H1 (cell line): ENCODE results near the gene ZNF586. TPM values are rescaled to one million over a fixed set of nuclear protein-coding genes. Genes with fewer than 3 reads are reported as not detected.

Experiments used
- CTCF ChIA-PET: fragments of 300-600 bp; sonication (Branson Sonifier 250); formaldehyde crosslinking; loops from one replicate; lab custom pipeline; 2021; ENCODE audit not compliant: partially characterized antibody; lab: Charles Lee
- POLR2A ChIA-PET: fragments of 300-600 bp; sonication (Branson Sonifier 250); formaldehyde crosslinking; loops from one replicate; lab custom pipeline; 2021; ENCODE audit warnings: inconsistent platforms; ENCODE audit not compliant: partially characterized antibody; lab: Charles Lee
- DNase-seq, 2 experiments: peaks; one replicate each; pipeline versions ENCODE4 v3.0.0 to v3.0.0-alpha.2; 2010 to 2022; ENCODE audit warnings: low spot score in 2 of 2, low read depth in 1 of 2, mixed read lengths in 1 of 2
- FAIRE-seq: peaks from 2 replicates; lab custom pipeline; 2011; peaks lifted over from hg19 to GRCh38; lab: Jason Lieb, UNC
- H2AFZ ChIP-seq: 2 replicates; pipeline ENCODE4 v1.8.1; 2012; ENCODE audit warnings: low read length, inconsistent platforms
- H2AK5ac ChIP-seq: 2 replicates; pipeline ENCODE4 v1.6.1; 2013; ENCODE audit warnings: low read depth, low read length
- H2BK120ac ChIP-seq: replicated peaks from 2 replicates; pipeline ENCODE3; 2013; ENCODE audit warnings: low read depth, low read length, inconsistent platforms
- H2BK12ac ChIP-seq: 2 replicates; pipeline ENCODE4 v1.6.1; 2013; ENCODE audit warnings: low read depth, low read length
- H2BK15ac ChIP-seq: 2 replicates; pipeline ENCODE4 v1.6.1; 2013; ENCODE audit warnings: low read length
- H2BK20ac ChIP-seq: 2 replicates; pipeline ENCODE4 v1.6.1; 2013; ENCODE audit warnings: low read length
- H2BK5ac ChIP-seq: 2 replicates; pipeline ENCODE4 v1.6.1; 2013; ENCODE audit warnings: low read depth, low read length
- H3K14ac ChIP-seq: 2 replicates; pipeline ENCODE4 v1.6.1; 2013; ENCODE audit warnings: inconsistent platforms; ENCODE audit not compliant: insufficient read length
- H3K18ac ChIP-seq: 2 replicates; pipeline ENCODE4 v1.6.1; 2013; ENCODE audit warnings: low read length; ENCODE audit errors: extremely low read depth
- H3K23ac ChIP-seq: 2 replicates; pipeline ENCODE4 v1.6.1; 2013; ENCODE audit warnings: inconsistent platforms; ENCODE audit not compliant: insufficient read length
- H3K23me2 ChIP-seq: 2 replicates; pipeline ENCODE4 v1.6.1; 2013; ENCODE audit warnings: low read depth, low read length
- H3K27ac ChIP-seq: 2 replicates; pipeline ENCODE4 v1.6.1; 2011; ENCODE audit warnings: low read depth, low read length, inconsistent platforms
- H3K27me3 ChIP-seq, 4 experiments: replicated peaks in 1 of 4; 1 replicate in 1 of 4; 2 replicates in 3 of 4; pipeline versions ENCODE4 v1.6.1 to v1.8.1; 2011 to 2013; ENCODE audit warnings: low read length in 3 of 4, mild to moderate bottlenecking in 3 of 4, inconsistent platforms in 2 of 4, mixed read lengths in 2 of 4, moderate library complexity in 1 of 4; ENCODE audit not compliant: control insufficient read depth in 3 of 4, insufficient read depth in 3 of 4; ENCODE audit errors: extremely low read depth in 1 of 4
- H3K36me3 ChIP-seq, 4 experiments: 2 replicates each; pipeline versions ENCODE4 v1.6.1 to v1.8.1; 2011 to 2013; ENCODE audit warnings: mild to moderate bottlenecking in 4 of 4, low read length in 3 of 4, moderate library complexity in 2 of 4, control low read depth in 1 of 4, inconsistent platforms in 1 of 4; ENCODE audit not compliant: insufficient read depth in 4 of 4, control insufficient read depth in 2 of 4
- H3K4ac ChIP-seq: replicated peaks from 2 replicates; pipeline ENCODE3; 2013; ENCODE audit warnings: low read length, low read depth, mixed read lengths, inconsistent platforms; ENCODE audit not compliant: insufficient read length
- H3K4me1 ChIP-seq, 4 experiments: replicated peaks in 1 of 4; 1 replicate in 1 of 4; 2 replicates in 3 of 4; pipeline versions ENCODE4 v1.6.1 to v1.8.1; 2011 to 2013; ENCODE audit warnings: low read length in 3 of 4, inconsistent platforms in 2 of 4, mixed read lengths in 1 of 4; ENCODE audit not compliant: insufficient read depth in 4 of 4, control insufficient read depth in 3 of 4
- H3K4me2 ChIP-seq, 2 experiments: 2 replicates each; pipeline versions ENCODE4 v1.6.1 to v1.8.1; 2011 to 2013; ENCODE audit warnings: low read depth in 2 of 2, low read length in 2 of 2, control low read depth in 1 of 2, inconsistent platforms in 1 of 2, mild to moderate bottlenecking in 1 of 2; ENCODE audit not compliant: insufficient read depth in 1 of 2
- H3K4me3 ChIP-seq, 4 experiments: fragments of 200-600, 300-600 bp in 1 of 4; sonication (generic), shearing (Covaris generic), sonication (Bioruptor Twin) in 1 of 4; 2 replicates each; pipeline versions ENCODE4 v1.5.1 to v1.8.1; 2011 to 2016; ENCODE audit warnings: low read length in 4 of 4, low read depth in 3 of 4, control low read depth in 2 of 4, inconsistent platforms in 2 of 4, mild to moderate bottlenecking in 2 of 4, mixed read lengths in 1 of 4, moderate library complexity in 1 of 4; ENCODE audit not compliant: insufficient read depth in 2 of 4; ENCODE audit errors: extremely low read depth in 1 of 4
- H3K56ac ChIP-seq: replicated peaks from 2 replicates; pipeline ENCODE3; 2013; ENCODE audit warnings: low read depth, mild to moderate bottlenecking, mixed read lengths, low read length, inconsistent platforms; ENCODE audit not compliant: insufficient read length
- H3K79me1 ChIP-seq: 2 replicates; pipeline ENCODE4 v1.6.1; 2013; ENCODE audit warnings: low read depth, low read length, control low read depth
- H3K79me2 ChIP-seq, 2 experiments: 2 replicates each; pipeline versions ENCODE4 v1.6.1 to v1.8.1; 2012 to 2013; ENCODE audit warnings: low read length in 2 of 2, mild to moderate bottlenecking in 2 of 2, inconsistent platforms in 1 of 2; ENCODE audit not compliant: insufficient read depth in 2 of 2, control insufficient read depth in 1 of 2
- H3K9ac ChIP-seq, 4 experiments: replicated peaks in 1 of 4; 1 replicate in 1 of 4; 2 replicates in 3 of 4; pipeline versions ENCODE4 v1.6.1 to v1.8.1; 2011 to 2013; ENCODE audit warnings: low read depth in 3 of 4, low read length in 3 of 4, control low read depth in 2 of 4, mild to moderate bottlenecking in 2 of 4, moderate library complexity in 2 of 4, inconsistent platforms in 1 of 4; ENCODE audit errors: extremely low read depth in 1 of 4
- H3K9me3 ChIP-seq, 2 experiments: 2 replicates each; pipeline versions ENCODE4 v1.6.1 to v1.8.1; 2012 to 2013; ENCODE audit warnings: mild to moderate bottlenecking in 2 of 2, moderate library complexity in 2 of 2, control low read depth in 1 of 2, inconsistent platforms in 1 of 2, low read depth in 1 of 2, low read length in 1 of 2, mixed read lengths in 1 of 2; ENCODE audit not compliant: insufficient read depth in 2 of 2
- H4K20me1 ChIP-seq, 2 experiments: replicated peaks in 1 of 2; 2 replicates each; pipeline versions ENCODE3 to v1.8.1; 2011 to 2013; ENCODE audit warnings: inconsistent platforms in 2 of 2, low read length in 2 of 2, mild to moderate bottlenecking in 1 of 2; ENCODE audit not compliant: insufficient read depth in 2 of 2, control insufficient read depth in 1 of 2
- H4K5ac ChIP-seq: 2 replicates; pipeline ENCODE4 v1.6.1; 2013; ENCODE audit warnings: low read length, low read depth, mixed read lengths, inconsistent platforms; ENCODE audit not compliant: insufficient read length
- H4K8ac ChIP-seq: 2 replicates; pipeline ENCODE4 v1.8.0; 2013; ENCODE audit warnings: mild to moderate bottlenecking, moderate library complexity, low read length, inconsistent platforms; ENCODE audit not compliant: insufficient read depth; ENCODE audit errors: extremely low read depth
- H4K91ac ChIP-seq: replicated peaks from 2 replicates; pipeline ENCODE3; 2013; ENCODE audit warnings: low read length, mixed read lengths, inconsistent platforms; ENCODE audit not compliant: insufficient read length
- ATF3 ChIP-seq: IDR thresholded peaks from 2 replicates; pipeline ENCODE4 v1.6.1; 2011; ENCODE audit warnings: low read depth, mild to moderate bottlenecking, low read length; ENCODE audit not compliant: insufficient read depth
- CBX5 ChIP-seq: fragments of 300-800, 300-1000 bp; sonication (generic); IDR thresholded peaks from 2 replicates; pipeline ENCODE4 v1.7.1; 2016; ENCODE audit warnings: antibody characterized with exemption, low read length, low read depth
- CBX8 ChIP-seq: fragments of 300-800, 300-1000 bp; sonication (generic); IDR thresholded peaks from 2 replicates; pipeline ENCODE4 v1.7.1; 2016; ENCODE audit warnings: low read depth, low read length, borderline replicate concordance
- CTCF ChIP-seq, 3 experiments: IDR thresholded peaks; 1 replicate in 2 of 3; 2 replicates in 1 of 3; pipeline versions ENCODE4 v1.5.1 to v1.6.1; 2011; ENCODE audit warnings: low read length in 3 of 3, mild to moderate bottlenecking in 3 of 3, inconsistent platforms in 2 of 3, low read depth in 1 of 3, moderate library complexity in 1 of 3; ENCODE audit not compliant: insufficient read depth in 1 of 3; ENCODE audit errors: control extremely low read depth in 1 of 3
- EGR1 ChIP-seq: IDR thresholded peaks from 2 replicates; pipeline ENCODE4 v1.6.1; 2011; ENCODE audit warnings: low read depth, low read length, borderline replicate concordance
- FOSL1 ChIP-seq: IDR thresholded peaks from 2 replicates; pipeline ENCODE4 v1.6.1; 2011; ENCODE audit warnings: mild to moderate bottlenecking, low read depth, low read length, moderate library complexity; ENCODE audit not compliant: insufficient read depth
- MAFK ChIP-seq: IDR thresholded peaks from 2 replicates; pipeline ENCODE4 v1.6.1; 2012; ENCODE audit warnings: low read depth, mild to moderate bottlenecking, improper control_type of control experiment, low read length
- PHF8 ChIP-seq: fragments of 200-600 bp; sonication (generic); conservative IDR thresholded peaks from 2 replicates; pipeline ENCODE4 v1.7.1; 2012; ENCODE audit warnings: low read depth, mild to moderate bottlenecking, inconsistent platforms, low read length, moderate library complexity
- SAP30 ChIP-seq: fragments of 300-600 bp; sonication (generic); IDR thresholded peaks from 2 replicates; pipeline ENCODE4 v1.7.1; 2012; ENCODE audit warnings: low read length, moderate library complexity, mild to moderate bottlenecking, inconsistent platforms; ENCODE audit not compliant: insufficient read depth, insufficient replicate concordance
- SP1 ChIP-seq: IDR thresholded peaks from 2 replicates; pipeline ENCODE4 v1.6.1; 2011; ENCODE audit warnings: low read depth, low read length
- WGBS, 2 experiments: shearing (Covaris generic) in 1 of 2; methylation state at CpG; one replicate each; pipeline versions ENCODE4 v1.1.6 to v1.1.7; 2013 to 2015; ENCODE audit warnings: low lambda C conversion rate in 2 of 2, mixed read lengths in 2 of 2, inconsistent platforms in 1 of 2, low coverage in 1 of 2, missing lambda C conversion rate in 1 of 2; ENCODE audit not compliant: insufficient replicate concordance in 2 of 2, insufficient coverage in 1 of 2, insufficient read length in 1 of 2; ENCODE audit errors: extremely low coverage in 1 of 2, missing lambda C conversion rate in 1 of 2; 5-methylcytosine and 5-hydroxymethylcytosine counted together
- polyA plus RNA-seq, 7 experiments: library from polyadenylated mRNA; depleted of rRNA in 3 of 7; stranded (reverse) in 5 of 7; unstranded in 2 of 7; fragments of >200 nt in 5 of 7; fragments of 200-250 nt in 2 of 7; gene quantifications; 1 replicate in 5 of 7; 2 replicates in 1 of 7; 4 replicates in 1 of 7; pipeline versions ENCODE4 v1.2.1 to v1.2.3, GENCODE V29; 2011 to 2013; ENCODE audit warnings: missing spikeins in 2 of 7, mixed read lengths in 2 of 7
- total RNA-seq: library from RNA; stranded (reverse); fragmentation: NEBNext Ultra II Directional; extraction: Animal tissue kit (Norgen Biotek cat#: 25700); gene quantifications from 2 replicates; pipeline ENCODE4 v1.2.1, GENCODE V29; 2021

Gene ZNF586
- total and polyA plus RNA-seq, 2 of the 8 experiments (the other 6 are each of a cell fraction or from before 2014, with no cell fraction given) = 8.1 to 15.5 TPM

- no peak overlapping the region for H2BK20ac ChIP-seq
- FAIRE-seq (no peak), DNase-seq (no peak)
- H2BK15ac ChIP-seq = no peak overlapping the region
- H3K4me2 ChIP-seq = no peak overlapping the region
- H2AFZ ChIP-seq = no peak overlapping the region
- H4K8ac ChIP-seq = no peak overlapping the region
- CTCF ChIA-PET = interaction anchor here (2.1 kb wide), 1 partner anchor 14 kb away, joined by 4 read pairs; no protein-coding TSS in a partner anchor
- H4K91ac ChIP-seq = no peak overlapping the region
- H3K14ac ChIP-seq = no peak overlapping the region
- H3K79me2 ChIP-seq = peaks cover 3 to 4% of the 10 kb centered on the region in 2 experiments; a peak in 2 of 4 replicates
- H2BK5ac ChIP-seq = no peak overlapping the region
- H3K36me3 ChIP-seq = peaks cover 0 to 5% (median 2%) of the 10 kb centered on the region in 4 experiments; a peak in 4 of 8 replicates
- no peak overlapping the region for H2BK120ac ChIP-seq
- no peaks in the 10 kb centered on the region for H3K9me3 ChIP-seq
- H2AK5ac ChIP-seq = no peak overlapping the region
- POLR2A ChIA-PET = interaction anchor here (1.0 kb wide), 1 partner anchor 17 kb away, joined by 7 read pairs; no protein-coding TSS in a partner anchor
- peaks cover 0 to 9% of the 10 kb centered on the region in 2 experiments for H4K20me1 ChIP-seq
- no peak overlapping the region for H3K18ac ChIP-seq
- no peak overlapping the region for H2BK12ac ChIP-seq
- no peaks in the 10 kb centered on the region for H3K23me2 ChIP-seq
- H3K23ac ChIP-seq = no peak overlapping the region
- H3K79me1 ChIP-seq = no peaks in the 10 kb centered on the region; the same call in 1 of the 2 replicates
- H3K4me1 ChIP-seq = peaks cover 0 to 2% (median 0%) of the 10 kb centered on the region in 4 experiments; a peak in 1 of 7 replicates
- no peak overlapping the region for H3K4me3 ChIP-seq
- H3K27ac ChIP-seq = no peak overlapping the region
- 83% methylated on average over 5 of the region's 5 CpGs; no CpG with 5 or more reads in 1 of the 2 experiments for WGBS, 2 experiments
- H4K5ac ChIP-seq = no peak overlapping the region
- H3K56ac ChIP-seq = no peak overlapping the region
- no peaks in the 10 kb centered on the region for H3K27me3 ChIP-seq
- no peak overlapping the region for H3K9ac ChIP-seq
- H3K4ac ChIP-seq = no peak overlapping the region
- no peak for TF ChIP-seq EGR1
- no peak for TF ChIP-seq CTCF (IDR thresholded peaks at IDR 0.05; ENCODE audit: control extremely low read depth in 1 of 3, insufficient read depth in 1 of 3, low read depth in 1 of 3, low read length in 3 of 3)
- TF ChIP-seq FOSL1 = no peak
- TF ChIP-seq SAP30 = no peak
- no peak for TF ChIP-seq PHF8
- TF ChIP-seq CBX5 = no peak
- no peak for TF ChIP-seq ATF3
- no peak for TF ChIP-seq SP1
- no peak for TF ChIP-seq CBX8
- no peak for TF ChIP-seq MAFK
These were observed 17.4 kb downstream of the ZNF586 start for GRCh38 chr19:57786906-57787305.
